Epithelial cell of proximal tubule (primary cell): ENCODE measurements around the gene PRCC. TPM values are rescaled to one million over a fixed set of nuclear protein-coding genes. Genes with fewer than 3 reads are reported as not detected.

ENCODE experiments used
- DNase-seq: peaks from one replicate; pipeline ENCODE4 v3.0.0-alpha.2; 2011; ENCODE audit warnings: low read depth
- H3K4me3 ChIP-seq: 2 replicates; pipeline ENCODE4 v1.5.1; 2011; ENCODE audit warnings: low read depth, mild to moderate bottlenecking, low read length
- total RNA-seq: library from RNA; depleted of rRNA; stranded (reverse); fragments of >200 nt; gene quantifications from 2 replicates; pipeline ENCODE4 v1.2.3, GENCODE V29; 2015
- TF ChIP-seq, protein P1 (sequence below): conservative IDR thresholded peaks from 2 replicates; pipeline ENCODE4 v1.5.1; 2012; ENCODE audit warnings: low read depth, mild to moderate bottlenecking, low read length

Gene PRCC
- total RNA-seq, 1 donor from 2014 or later, result 49.5 TPM

GRCh38 chr1:156816561-156817328, 49.4 kb downstream of the PRCC start, which contains the start of gene SH2D2A:
Gene SH2D2A, minus strand, starts transcription at chr1:156816848. Its CDS starts 140 bp downstream, at chr1:156816708.
- no peak within 1 kb of the TSS for H3K4me3 ChIP-seq
- TF ChIP-seq, protein P1, sequence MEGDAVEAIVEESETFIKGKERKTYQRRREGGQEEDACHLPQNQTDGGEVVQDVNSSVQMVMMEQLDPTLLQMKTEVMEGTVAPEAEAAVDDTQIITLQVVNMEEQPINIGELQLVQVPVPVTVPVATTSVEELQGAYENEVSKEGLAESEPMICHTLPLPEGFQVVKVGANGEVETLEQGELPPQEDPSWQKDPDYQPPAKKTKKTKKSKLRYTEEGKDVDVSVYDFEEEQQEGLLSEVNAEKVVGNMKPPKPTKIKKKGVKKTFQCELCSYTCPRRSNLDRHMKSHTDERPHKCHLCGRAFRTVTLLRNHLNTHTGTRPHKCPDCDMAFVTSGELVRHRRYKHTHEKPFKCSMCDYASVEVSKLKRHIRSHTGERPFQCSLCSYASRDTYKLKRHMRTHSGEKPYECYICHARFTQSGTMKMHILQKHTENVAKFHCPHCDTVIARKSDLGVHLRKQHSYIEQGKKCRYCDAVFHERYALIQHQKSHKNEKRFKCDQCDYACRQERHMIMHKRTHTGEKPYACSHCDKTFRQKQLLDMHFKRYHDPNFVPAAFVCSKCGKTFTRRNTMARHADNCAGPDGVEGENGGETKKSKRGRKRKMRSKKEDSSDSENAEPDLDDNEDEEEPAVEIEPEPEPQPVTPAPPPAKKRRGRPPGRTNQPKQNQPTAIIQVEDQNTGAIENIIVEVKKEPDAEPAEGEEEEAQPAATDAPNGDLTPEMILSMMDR, result no peak
- no peak for DNase-seq

DNA sequence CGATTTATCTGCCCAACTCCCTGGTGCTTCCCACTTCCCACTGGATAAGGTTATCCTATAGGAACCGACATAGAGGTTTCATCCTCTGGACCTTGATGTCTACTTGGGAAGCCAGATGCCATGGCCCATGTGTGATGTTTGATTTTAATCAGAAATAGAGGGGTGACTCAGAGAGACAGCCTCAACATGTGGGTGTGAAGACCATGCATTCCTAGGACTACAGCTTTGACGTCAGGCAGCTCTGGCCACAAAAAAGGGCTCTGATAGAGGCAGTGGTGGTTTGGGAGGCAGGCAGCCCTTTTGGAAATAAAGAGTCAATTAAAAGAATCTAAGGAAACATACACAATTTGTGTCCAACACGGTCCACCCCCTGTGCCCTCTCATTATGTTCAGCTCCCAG, 54.5 kb downstream of the PRCC start:
- no peak overlapping the region for H3K4me3 ChIP-seq
- no peak for DNase-seq
- TF ChIP-seq, protein P1, result no peak

DNA sequence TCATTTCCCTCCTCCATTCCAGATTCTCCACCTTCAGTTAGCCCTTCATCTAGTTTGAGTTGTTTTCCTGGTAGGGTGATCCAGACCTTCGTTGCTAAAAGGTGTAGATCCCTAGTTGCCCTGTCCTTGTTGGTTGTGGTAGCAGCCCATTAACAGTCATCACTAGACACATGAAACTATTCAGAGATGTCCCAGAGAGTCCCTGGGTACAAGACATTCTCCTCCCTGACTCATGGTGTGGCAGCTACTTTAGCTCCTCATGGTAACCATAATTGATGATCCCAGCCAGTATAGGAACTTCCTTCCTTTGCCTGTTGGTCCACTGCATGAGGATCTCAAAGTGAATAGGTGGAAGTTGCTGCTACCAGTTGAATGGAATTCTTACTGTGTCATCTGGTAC, 55.3 kb downstream of the PRCC start:
- DNase-seq, result no peak
- no peak overlapping the region for H3K4me3 ChIP-seq
- TF ChIP-seq, protein P1, result no peak

GRCh38 chr1:156823210-156823790, 56.0 kb downstream of the PRCC start:
- TF ChIP-seq, protein P1, result no peak
- H3K4me3 ChIP-seq, result no peak overlapping the region
- DNase-seq, result no peak

- no peak for DNase-seq
- no peak overlapping the region for H3K4me3 ChIP-seq
- TF ChIP-seq, protein P1, result no peak
Observed at GRCh38 chr1:156826630-156827029, 59.3 kb downstream of the PRCC start.

DNA sequence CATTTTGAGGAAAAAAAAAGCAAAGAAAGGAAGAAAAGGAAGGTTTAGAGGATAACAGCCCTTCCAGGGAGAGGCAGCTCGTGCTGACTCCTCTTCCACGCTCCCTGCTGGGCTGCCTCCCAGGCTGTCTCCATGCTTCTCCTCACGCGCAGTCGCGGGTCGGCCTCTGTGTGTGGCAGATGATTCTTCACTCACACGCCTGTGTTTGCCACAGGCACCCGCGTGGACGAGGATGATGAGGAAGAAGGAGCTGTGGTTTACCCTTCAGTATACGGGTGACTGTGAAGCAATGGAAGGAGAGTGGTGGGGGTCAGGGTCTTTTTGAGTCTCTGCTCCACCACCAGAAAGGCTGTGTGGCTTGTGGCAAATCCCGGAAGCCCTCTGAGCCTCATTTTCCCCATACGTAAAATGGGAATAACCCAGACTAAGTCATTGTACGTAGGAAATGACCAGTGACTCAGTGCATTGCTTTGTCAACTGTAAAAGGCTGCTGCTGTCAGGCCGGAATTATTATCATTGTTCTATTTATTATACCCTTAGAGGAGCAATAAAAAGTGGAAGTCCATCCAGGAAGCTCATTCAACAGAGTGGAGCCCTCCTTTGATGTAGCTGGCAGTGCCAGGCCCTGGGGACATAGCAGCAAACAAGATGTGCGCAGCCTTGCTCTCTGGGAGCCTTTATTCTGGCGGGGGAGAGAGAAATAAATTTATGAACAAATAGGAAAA, 61.2 kb downstream of the PRCC start:
- DNase-seq, result no peak
- TF ChIP-seq, protein P1, result no peak
- H3K4me3 ChIP-seq, result no peak overlapping the region
